Limb (tissue), 2 donors: ENCODE results near the gene ZNF574.
"Not testable (repeated sequence)": the region's sequence is repeated elsewhere in the genome, so short reads cannot be mapped to it uniquely, and the experiment has no call there.

ENCODE experiments used
- DNase-seq, 2 donors: peaks; one replicate each; pipeline ENCODE4 v3.0.0-alpha.2; 2016; ENCODE audit errors: extremely low spot score in 2 of 2

ZNF574 gene

GRCh38 chr19:42100241-42100640 lies 24.3 kb downstream of the ZNF574 start:
- not testable (repeated sequence) for DNase-seq

DNA sequence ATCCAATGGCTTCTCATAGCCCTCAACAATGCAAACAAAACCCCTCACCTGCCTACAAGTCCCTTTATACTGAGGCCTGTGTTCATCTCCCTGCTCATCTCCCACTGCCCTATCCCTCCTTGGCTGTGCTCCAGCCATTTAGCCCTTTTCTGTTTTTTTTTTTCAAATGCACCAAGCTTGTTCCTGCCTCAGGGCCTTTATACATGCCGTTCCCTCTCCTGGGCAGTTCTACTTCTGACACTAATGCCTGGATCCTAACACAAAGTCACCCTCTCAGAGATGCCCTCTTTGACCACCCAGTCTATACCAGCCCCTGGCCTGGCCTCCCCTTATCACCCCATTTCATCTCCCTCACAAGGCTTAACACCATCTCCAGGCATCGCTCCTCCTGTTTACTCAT lies 26.9 kb downstream of the ZNF574 start:
- no peak for DNase-seq

DNA sequence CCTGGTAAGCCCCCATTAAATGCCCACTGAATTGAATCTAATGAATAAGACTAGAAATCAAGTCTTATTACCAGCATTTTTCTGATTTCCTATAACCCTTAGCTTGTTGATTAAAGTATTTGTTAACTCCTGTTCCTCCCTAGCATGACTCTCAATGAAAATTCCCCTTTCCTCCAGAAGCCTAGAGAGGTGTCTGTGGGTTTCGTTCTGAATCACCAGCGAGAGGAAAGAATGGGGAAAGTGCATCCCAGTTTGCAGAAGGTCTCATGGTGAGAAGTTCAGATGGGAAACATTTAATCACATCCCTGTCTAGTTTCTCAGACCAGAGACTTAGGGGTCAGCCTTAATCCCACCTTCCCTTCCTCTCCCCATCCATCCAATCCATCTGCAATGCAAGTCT lies 29.4 kb downstream of the ZNF574 start:
- DNase-seq, result no peak

DNA sequence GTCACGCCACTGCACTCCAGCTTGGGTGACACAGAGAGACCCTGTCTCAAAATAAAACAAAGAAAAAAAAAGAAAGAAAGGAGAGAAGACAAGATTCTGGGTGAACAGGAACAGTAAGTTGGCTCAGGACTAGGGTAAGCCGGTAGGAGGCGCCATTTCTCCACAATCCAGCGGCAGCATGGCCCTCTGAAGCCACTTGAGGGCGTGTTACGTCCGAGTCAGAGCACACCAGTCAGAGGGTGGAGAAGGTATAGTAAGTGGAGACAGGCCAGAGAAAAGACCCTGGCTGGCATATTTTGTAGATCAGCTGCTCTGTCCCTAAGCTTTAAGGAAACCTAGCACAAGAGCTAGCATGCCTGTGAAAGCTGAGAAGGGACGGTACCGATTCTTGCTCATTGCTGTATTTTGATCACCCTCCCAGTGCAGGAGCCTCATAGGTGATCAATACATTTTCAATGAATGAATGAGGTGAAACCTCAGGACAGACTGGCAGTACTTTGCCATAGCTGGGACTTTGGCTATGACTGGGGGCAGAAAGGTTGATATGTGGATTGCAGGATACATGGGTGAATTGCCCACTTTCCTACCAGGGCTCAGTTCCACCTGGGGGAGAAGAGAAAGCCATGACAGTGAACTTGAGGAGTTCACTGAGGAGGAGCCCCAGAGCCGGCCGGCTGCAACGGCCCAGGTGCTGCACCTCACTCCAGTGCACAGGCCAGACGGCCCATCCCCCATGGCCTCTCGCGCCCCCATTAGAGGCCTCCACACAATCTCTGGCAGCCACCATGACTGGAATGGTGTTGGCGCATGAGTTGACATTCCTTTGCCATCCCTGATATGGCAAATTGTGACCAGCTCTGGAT lies 32.8 kb downstream of the ZNF574 start:
- DNase-seq, result peak; percentile 73 to 87

DNA sequence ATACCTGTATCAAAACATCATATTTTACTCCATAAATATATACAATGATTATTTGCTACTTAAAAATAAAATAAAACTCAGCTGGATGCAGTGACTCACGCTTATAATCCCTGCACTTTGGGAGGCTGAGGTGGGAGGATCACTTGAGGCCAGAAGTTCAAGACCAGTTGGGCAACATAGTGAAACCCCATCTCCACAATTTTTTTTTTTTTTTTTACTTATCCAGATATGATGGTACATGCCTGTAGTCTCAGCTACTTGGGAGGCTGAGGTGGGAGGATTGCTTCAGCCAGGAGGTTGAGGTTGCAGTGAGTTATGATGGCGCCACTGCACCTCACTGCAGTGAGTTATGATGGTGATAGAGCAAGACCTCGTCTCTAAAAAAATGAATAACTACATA lies 33.9 kb downstream of the ZNF574 start:
- no peak for DNase-seq

GRCh38 chr19:42110658-42111057 lies 34.7 kb downstream of the ZNF574 start:
- no peak for DNase-seq

DNA sequence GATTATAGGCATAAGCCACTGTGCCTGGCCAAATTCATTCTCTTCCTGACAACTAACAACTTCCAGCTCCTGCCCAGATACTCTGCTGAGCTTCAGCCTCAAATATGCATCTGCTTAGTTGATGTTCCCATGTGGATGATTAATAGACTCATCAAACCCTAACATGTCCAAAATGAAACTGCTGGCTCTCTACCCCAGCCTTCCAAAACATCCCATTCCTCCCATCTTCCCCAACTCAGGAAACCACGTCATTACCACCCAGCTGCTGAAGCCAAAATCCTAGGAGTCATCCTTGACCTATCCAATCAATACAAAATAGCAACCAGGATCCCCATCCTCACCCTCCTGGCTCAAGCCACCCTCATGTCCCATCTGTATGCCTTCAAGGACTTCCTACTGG lies 35.4 kb downstream of the ZNF574 start:
- DNase-seq, result no peak

DNA sequence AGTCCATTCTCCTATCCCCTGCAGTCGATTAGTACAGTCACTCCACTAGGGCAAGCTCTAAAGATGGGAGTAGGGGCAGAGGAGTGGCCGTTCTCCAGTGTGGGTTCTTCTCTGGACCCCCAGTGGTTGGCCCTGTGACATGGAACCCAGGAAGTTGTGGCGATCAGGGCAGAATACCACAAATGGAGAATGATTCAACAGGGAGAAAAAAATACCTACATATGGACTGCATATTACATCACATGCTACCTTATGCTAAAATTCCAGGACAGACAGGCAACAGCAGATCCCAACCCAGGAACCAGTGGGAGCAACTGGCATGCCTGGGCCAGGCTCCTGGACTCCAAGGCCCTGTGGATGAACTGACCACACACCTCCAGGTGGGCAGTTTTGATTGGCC lies 35.8 kb downstream of the ZNF574 start:
- DNase-seq, result no peak

DNA sequence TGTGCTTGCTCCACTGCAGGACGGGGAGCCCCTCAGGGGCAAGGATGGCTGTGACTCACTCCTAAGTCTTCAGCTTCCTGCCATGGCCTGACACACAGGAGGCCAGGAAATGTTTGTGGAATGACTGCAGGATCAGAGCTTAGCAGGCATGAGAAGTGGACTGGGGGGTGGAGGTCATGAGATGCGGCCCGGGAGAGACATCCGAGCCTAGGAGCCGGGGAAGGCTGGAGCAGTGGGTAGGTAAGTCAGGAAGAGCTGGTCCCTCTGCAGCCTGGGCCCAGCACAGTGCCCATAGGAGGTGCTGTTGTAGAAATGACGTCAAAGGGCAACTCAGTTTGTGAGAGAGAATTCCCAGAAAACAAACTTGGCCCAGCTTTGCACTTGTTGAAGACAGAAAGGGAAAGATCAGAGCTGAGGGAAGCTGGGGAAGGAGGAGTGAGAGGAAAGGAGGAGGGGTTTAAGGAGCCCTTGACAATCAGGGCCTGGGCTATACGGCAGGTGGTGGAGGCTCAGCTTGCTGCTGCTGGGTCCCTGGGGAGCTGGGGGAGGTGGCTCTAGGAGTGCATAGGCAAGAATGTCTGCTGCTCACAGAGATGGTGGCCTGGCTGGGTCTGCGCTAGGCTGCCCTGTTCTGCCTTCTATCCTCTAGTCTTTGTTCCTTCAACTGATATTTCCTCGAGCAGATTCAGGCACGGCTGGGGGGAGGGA lies 37.8 kb downstream of the ZNF574 start:
- DNase-seq, result no peak

GRCh38 chr19:42114412-42114811 lies 38.4 kb downstream of the ZNF574 start:
- DNase-seq, result no peak

DNA sequence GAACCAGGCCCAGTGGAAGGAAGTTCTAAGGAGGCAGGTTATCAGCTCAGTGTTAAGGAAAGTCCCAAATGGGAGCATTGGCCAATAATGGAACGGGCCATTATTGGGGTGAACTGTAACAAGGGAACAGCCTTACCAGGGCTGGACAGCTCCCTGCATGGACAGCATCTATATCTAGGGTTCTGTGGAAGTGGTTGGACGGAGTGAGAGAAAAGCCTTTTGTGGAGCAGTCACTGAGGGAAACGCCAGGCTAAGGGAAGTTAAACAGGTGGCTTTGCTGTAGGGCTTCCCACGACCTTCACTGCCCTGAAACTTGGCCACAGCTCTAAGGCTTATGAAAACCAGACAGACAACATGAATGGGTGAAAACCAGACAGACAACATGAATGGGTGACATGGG lies 39.3 kb downstream of the ZNF574 start:
- DNase-seq, result no peak

DNA sequence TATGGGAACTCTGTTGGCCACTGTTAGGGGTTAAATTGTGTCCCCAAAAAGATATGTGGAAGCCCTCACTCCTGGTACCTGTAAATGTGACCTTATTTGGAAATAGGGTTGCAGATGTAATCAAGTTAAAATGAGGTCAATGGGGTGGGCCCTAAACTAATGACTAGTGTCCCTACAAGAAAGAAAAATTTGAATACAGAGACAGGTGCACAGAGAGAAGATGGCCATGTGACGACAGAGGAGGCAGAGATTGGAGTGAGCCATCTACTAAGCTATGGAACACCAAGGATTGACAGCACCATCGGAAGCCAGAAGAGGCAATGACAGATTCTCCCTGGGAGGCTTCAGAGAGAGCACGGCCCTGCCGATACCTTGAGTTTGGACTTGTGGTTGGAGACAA lies 39.7 kb downstream of the ZNF574 start:
- no peak for DNase-seq

GRCh38 chr19:42116308-42117075 lies 40.5 kb downstream of the ZNF574 start:
- no peak for DNase-seq

- no peak for DNase-seq
These were observed 41.1 kb downstream of the ZNF574 start for GRCh38 chr19:42117076-42117475.

DNA sequence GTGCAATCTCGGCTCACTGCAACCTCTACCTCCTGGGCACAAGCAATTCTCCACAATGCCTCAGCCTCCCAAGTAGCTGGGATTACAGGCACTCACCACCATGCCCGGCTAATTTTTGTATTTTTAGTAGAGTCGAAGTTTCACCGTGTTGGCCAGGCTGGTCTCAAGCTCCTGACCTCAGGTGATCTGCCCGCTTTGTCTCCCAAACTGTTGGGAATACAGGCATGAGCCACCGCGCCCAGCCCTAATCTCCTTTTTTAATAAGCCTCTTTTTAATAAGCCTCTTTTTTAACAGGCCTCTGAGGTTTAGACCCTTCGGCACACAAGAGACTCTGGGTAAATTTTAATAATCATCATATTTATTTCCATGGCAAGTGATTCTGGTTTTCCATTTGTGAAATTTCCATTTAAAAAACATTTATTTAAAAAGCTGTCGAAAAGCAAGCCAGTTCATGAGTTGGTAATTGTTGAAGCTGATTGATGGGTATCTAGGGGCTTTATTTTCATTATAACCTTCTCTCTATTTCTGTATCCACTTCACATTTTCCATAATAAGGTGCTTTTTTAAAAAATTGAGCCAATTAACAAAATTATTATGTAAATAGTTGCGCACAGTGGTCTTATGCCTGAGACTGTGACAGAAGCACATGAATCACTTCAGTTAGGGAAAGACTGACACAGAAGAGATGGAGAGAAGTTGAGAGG lies 44.5 kb downstream of the ZNF574 start:
- DNase-seq, result no peak

- DNase-seq, result no peak
These were observed 45.2 kb downstream of the ZNF574 start for GRCh38 chr19:42121036-42121621.

DNA sequence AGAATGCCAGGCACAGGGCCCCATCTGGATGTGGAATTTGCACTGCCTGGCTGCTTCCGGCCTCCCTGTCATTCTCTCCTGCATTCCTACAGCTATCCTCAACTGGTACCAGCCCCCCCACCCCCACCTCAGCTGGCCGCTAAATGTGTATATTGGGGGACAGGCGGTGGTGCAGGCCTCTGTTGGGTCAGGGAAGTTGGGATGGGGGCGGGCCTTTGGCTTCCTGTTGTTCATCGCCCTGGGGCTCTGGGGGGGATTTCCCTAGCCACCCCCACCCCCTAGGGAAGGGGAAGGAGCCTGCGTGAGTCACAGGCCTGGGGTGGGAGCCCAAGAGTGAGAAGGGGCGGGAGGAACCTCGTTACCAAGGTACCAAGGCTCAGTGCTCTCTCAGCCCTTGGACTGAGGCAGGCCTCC lies 45.7 kb downstream of the ZNF574 start:
- DNase-seq, result no peak

DNA sequence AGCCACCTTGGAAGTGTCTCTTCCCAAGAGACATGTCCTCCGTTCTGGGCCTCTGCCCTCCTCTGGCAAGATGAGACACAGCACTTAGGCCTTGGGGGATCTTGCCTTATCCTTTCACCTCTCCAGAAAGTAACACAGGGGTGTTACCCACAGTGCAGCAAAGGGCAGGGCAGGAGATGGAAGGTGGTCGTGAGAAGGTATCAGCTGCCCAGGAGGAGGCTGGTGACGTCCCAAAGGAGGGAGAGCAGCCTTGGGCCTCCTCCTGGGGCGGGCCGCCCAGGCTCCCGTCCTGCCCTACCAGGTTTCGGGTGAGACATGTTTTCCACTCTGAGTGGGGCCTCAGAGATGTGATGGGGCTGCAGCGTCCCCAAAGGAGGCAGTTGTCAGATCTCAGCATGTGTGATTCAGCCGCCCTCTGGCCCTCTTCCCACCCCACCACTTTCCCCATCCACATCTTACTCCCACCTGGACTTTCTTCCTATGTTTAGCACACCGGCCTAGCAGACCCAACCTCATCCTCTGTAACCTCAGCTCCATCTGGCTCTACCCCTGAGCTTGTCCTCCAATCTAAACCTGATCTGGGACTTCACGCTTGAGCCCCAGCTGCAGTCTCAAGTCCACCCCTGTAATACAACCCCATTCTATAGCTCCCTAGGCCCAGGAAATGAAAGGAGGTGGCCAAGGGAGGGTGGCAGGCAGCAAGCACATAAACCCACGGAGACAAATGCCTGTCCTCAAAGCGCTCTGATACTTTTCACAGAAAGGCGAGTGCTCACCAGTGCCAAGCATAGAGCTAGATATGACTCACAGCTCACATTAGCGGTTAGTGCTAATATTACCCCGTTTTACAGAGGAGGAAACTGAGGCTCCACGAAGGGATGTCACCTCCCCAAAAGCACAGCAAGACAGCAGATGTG lies 47.0 kb downstream of the ZNF574 start:
- no peak for DNase-seq

DNA sequence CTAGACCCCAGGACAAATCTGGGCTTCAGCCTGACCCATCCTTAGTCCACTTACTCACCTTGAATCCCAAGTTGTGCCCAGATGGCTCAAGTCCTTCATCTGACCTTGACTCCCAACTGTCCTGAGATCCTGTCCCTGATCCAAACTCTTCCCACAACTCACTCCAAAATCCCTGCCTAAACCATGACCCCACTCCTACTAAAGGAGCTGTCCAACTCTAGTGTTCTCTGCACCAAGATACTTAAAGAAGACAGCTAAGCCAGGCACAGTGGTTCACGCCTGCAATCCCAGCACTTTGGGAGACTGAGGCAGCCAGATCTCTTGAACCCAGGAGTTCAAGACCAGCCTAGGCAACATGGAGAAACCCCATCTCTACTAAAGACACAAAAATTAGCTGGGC lies 47.8 kb downstream of the ZNF574 start:
- DNase-seq, result no peak

DNA sequence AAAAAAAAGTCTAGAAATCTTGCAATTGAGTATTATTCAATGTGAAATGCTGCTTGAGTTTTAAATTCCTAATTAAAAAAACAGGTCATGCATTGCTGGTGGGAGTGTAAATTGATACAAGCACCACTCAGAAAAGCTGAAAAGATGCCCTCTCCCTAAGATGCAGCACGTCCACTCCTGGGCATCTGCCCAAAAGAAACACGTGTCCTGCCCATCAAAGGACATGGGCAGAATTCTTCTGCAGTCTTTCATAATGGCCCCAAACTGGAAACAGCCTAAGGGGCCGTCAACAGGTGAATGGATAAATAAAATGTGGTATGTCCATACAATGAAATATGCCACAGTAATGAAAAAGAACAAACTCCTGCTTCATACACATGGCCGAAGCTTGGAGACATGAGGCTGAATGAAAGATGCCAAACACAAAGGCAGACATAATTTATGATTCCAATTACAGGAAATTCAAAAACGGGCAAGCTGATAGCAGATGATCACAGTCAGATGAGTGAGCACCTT lies 48.5 kb downstream of the ZNF574 start:
- DNase-seq, result no peak
